ENCODE data around the gene USHBP1. TPM values are rescaled to one million over a fixed set of nuclear protein-coding genes. Genes with fewer than 3 reads are reported as not detected.

Gene USHBP1
- total RNA-seq, 4 donors from 2014 or later = 0.79 to 1.2 (median 0.96) TPM; not detected in 1

DNA sequence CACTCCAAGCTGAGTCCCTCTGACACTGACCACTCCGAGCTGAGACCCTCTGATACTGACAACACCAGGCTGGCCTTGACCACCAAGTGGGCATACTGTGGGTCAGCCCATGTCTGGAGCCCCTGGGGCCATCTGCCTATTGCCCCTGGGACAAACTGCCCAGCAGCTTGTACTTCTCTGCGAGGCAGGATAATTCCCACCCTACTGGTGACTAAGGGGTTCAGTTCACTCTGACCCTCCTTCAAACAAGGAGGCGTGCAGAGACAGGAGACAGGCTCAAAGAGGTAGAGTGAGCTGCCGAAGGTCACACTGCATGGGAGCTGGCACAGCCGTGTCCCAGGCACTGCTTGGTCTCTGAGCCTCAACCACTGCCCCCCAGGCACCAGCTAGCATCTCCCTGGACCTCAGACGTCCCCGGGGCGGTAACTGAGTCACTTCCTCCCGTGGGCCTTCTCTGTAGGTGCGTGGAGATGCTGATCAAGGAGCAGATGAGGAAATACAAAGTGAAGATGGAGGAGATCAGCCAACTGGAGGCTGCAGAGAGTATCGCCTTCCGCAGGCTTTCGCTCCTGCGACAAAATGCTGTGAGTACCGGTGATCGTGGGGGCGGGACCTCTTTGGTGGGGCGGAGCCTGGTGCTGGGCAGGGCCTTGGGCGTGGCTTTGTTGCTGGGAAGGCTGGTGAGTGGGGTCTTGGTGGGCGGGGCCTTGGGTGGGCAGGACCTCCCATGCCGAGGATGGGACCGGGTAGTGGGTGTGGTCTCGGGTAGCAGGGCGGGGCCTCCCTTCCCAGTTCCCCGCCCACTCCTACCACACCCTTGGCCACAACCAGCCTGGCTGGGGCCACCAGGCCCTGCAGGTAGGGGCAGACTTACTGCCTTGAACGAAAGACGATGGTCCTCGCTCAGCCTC, 55.2 kb downstream of the USHBP1 start:
- peak; percentile 69 for DNase-seq
- 74% methylated on average over 28 of the region's 28 CpGs; no CpG with 5 or more reads in 1 of the 2 donors for WGBS, 2 donors (ENCODE audit: low coverage in 1 of 2)
- Histone ChIP-seq H3K27me3 (no peaks in the 10 kb centered on the region), H3K36me3 (peaks cover 0 to 10% (median 4%) of the 10 kb centered on the region in 4 donors), H3K9me3 (no peaks in the 10 kb centered on the region), H3K4me1 (peaks cover 0 to under 1% (median under 1%) of the 10 kb centered on the region in 4 donors), H3K4me3 (no peak overlapping the region), H3K27ac (no peak overlapping the region)
- in situ Hi-C loops (cut with MboI; ENCODE audit: low pct_ligation_motif_present in 1 of 4, low pct_unique_long_range_greater_than_20kb in 1 of 4, low sequenced_read_pairs in 3 of 4) (loop anchor here in 2 of 4 donors (10.0 kb wide), 1 partner anchor 75 kb away; the partner anchor contains the start of gene ANKLE1 (in 2 of the 2)), intact Hi-C loops (cut with DNase I; ENCODE audit: low total_unique reads) (no loop called here)
- TF ChIP-seq POLR2AphosphoS5 (IDR thresholded peaks at IDR 0.05) (no peak), EP300 (IDR thresholded peaks at IDR 0.05; ENCODE audit: low read depth) (no peak), POLR2A (IDR thresholded peaks at IDR 0.05) (no peak)
- TF ChIP-seq, protein P1, sequence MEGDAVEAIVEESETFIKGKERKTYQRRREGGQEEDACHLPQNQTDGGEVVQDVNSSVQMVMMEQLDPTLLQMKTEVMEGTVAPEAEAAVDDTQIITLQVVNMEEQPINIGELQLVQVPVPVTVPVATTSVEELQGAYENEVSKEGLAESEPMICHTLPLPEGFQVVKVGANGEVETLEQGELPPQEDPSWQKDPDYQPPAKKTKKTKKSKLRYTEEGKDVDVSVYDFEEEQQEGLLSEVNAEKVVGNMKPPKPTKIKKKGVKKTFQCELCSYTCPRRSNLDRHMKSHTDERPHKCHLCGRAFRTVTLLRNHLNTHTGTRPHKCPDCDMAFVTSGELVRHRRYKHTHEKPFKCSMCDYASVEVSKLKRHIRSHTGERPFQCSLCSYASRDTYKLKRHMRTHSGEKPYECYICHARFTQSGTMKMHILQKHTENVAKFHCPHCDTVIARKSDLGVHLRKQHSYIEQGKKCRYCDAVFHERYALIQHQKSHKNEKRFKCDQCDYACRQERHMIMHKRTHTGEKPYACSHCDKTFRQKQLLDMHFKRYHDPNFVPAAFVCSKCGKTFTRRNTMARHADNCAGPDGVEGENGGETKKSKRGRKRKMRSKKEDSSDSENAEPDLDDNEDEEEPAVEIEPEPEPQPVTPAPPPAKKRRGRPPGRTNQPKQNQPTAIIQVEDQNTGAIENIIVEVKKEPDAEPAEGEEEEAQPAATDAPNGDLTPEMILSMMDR (IDR thresholded peaks at IDR 0.05) = no peak

DNA sequence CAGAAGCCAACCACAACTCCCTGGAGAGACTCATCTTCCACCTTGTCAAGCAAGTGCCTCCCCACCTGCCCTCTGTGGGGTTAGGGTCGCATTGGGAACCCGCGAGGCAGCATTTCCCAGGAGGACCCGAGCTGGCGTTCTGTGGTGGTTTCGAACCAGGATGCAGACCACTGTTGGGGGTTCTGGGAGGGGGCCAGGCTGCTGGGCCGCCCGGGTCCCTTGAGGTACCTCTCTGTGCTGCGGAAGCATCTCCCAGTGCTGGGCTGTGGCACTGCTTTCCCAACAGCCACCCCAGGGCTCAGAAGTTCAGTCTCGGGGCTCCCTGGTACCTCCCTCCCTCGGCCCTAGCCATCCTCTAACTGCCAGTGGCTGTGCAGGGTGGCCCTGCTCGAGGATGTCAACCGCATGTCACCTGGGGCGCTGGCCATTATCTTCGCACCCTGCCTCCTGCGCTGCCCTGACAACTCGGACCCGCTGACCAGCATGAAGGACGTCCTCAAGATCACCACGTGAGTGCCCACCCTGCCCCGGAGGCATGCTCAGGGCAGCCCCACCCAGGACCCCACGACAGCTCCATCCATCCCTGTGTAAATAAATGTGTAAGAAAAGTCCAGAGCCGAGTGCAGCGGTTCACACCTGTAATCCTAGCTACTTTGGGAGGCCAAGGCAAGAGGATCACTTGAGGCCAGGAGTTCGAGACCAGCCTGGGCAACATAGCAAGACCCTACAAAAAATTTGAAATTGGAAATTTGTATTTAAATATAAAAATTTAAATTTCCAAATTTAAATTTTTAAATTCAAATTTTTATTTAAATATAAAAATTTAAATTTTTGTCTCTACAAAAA, 57.6 kb downstream of the USHBP1 start:
- H3K4me3 ChIP-seq = no peak overlapping the region
- intact Hi-C loops (cut with DNase I; ENCODE audit: low total_unique reads) (no loop called here), in situ Hi-C loops (cut with MboI; ENCODE audit: low pct_ligation_motif_present in 1 of 4, low pct_unique_long_range_greater_than_20kb in 1 of 4, low sequenced_read_pairs in 3 of 4) (loop anchor here in 1 of 4 donors (10.0 kb wide), 1 partner anchor 78 kb away; the partner anchor contains the start of gene ANKLE1)
- no peaks in the 10 kb centered on the region for H3K27me3 ChIP-seq
- H3K36me3 ChIP-seq = peaks cover 0 to 14% (median 6%) of the 10 kb centered on the region in 4 donors
- no peaks in the 10 kb centered on the region for H3K9me3 ChIP-seq
- no peaks in the 10 kb centered on the region for H3K4me1 ChIP-seq
- no peak for DNase-seq
- WGBS, 2 donors (ENCODE audit: low coverage in 1 of 2) = 95 to 100% methylated on average over 1 to 25 of the region's 25 CpGs
- no peak overlapping the region for H3K27ac ChIP-seq
- TF ChIP-seq POLR2A (IDR thresholded peaks at IDR 0.05) (no peak), POLR2AphosphoS5 (IDR thresholded peaks at IDR 0.05) (no peak), EP300 (IDR thresholded peaks at IDR 0.05; ENCODE audit: low read depth) (no peak)
- TF ChIP-seq, protein P1 (IDR thresholded peaks at IDR 0.05) = no peak

- intact Hi-C loops (cut with DNase I; ENCODE audit: low total_unique reads) = loop anchor here (2.0 kb wide), 1 partner anchor 77 kb away; no protein-coding TSS in a partner anchor
Measured at GRCh38 chr19:17205237-17206140, 59.1 kb downstream of the USHBP1 start.

More at GRCh38 chr19:17205237-17206140, 59.1 kb downstream of the USHBP1 start:
- Histone ChIP-seq H3K36me3 (peaks cover 0 to 20% (median 7%) of the 10 kb centered on the region in 4 donors), H3K4me1 (no peaks in the 10 kb centered on the region), H3K4me3 (no peak overlapping the region), H3K9me3 (no peaks in the 10 kb centered on the region), H3K27ac (no peak overlapping the region), H3K27me3 (no peaks in the 10 kb centered on the region)
- in situ Hi-C loops (cut with MboI; ENCODE audit: low pct_ligation_motif_present in 1 of 4, low pct_unique_long_range_greater_than_20kb in 1 of 4, low sequenced_read_pairs in 3 of 4) = loop anchor here in 1 of 4 donors (10.0 kb wide), 1 partner anchor 79 kb away; the partner anchor contains the start of gene ANKLE1
- peak; percentile 82 for DNase-seq
- 75% methylated on average over 18 of the region's 27 CpGs; no CpG with 5 or more reads in 1 of the 2 donors for WGBS, 2 donors (ENCODE audit: low coverage in 1 of 2)
- TF ChIP-seq POLR2A (IDR thresholded peaks at IDR 0.05) (no peak), POLR2AphosphoS5 (IDR thresholded peaks at IDR 0.05) (peak in 1 of 3 donors; percentile 9), EP300 (IDR thresholded peaks at IDR 0.05; ENCODE audit: low read depth) (no peak)
- TF ChIP-seq, protein P1 (IDR thresholded peaks at IDR 0.05) = peak; percentile 63 to 82 (median 66)

Data from transverse colon (tissue), 4 donors.